Testis (tissue), 2 donors: ENCODE data around the gene VWA8.

ENCODE experiments used
- POLR2A ChIP-seq: fragments of 450-650 bp; IDR thresholded peaks from one replicate; pipeline ENCODE4 v1.6.1; 2017; ENCODE audit warnings: antibody characterized with exemption, mild to moderate bottlenecking, moderate library complexity
- TF ChIP-seq, protein P1 (sequence below), 3 experiments: fragments of 450-650 bp in 2 of 3; fragments of 200-600 bp in 1 of 3; sonication (generic) in 1 of 3; IDR thresholded peaks; one replicate each; pipeline ENCODE4 v1.5.1; 2016 to 2019; ENCODE audit warnings: antibody characterized with exemption in 3 of 3, mild to moderate bottlenecking in 2 of 3, moderate library complexity in 1 of 3

- TF ChIP-seq, protein P1, sequence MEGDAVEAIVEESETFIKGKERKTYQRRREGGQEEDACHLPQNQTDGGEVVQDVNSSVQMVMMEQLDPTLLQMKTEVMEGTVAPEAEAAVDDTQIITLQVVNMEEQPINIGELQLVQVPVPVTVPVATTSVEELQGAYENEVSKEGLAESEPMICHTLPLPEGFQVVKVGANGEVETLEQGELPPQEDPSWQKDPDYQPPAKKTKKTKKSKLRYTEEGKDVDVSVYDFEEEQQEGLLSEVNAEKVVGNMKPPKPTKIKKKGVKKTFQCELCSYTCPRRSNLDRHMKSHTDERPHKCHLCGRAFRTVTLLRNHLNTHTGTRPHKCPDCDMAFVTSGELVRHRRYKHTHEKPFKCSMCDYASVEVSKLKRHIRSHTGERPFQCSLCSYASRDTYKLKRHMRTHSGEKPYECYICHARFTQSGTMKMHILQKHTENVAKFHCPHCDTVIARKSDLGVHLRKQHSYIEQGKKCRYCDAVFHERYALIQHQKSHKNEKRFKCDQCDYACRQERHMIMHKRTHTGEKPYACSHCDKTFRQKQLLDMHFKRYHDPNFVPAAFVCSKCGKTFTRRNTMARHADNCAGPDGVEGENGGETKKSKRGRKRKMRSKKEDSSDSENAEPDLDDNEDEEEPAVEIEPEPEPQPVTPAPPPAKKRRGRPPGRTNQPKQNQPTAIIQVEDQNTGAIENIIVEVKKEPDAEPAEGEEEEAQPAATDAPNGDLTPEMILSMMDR (IDR thresholded peaks at IDR 0.05), result no peak
- no peak for TF ChIP-seq POLR2A
Observed at GRCh38 chr13:41905600-41906254, 55.2 kb downstream of the VWA8 start.
